Effector CD8-positive, alpha-beta T cell (primary cell): Measurements from ENCODE around the gene BOD1.

Experiments used
- DNase-seq: peaks from one replicate; lab custom pipeline; 2025; lab: John Stamatoyannopoulos, UW

Gene BOD1

DNA sequence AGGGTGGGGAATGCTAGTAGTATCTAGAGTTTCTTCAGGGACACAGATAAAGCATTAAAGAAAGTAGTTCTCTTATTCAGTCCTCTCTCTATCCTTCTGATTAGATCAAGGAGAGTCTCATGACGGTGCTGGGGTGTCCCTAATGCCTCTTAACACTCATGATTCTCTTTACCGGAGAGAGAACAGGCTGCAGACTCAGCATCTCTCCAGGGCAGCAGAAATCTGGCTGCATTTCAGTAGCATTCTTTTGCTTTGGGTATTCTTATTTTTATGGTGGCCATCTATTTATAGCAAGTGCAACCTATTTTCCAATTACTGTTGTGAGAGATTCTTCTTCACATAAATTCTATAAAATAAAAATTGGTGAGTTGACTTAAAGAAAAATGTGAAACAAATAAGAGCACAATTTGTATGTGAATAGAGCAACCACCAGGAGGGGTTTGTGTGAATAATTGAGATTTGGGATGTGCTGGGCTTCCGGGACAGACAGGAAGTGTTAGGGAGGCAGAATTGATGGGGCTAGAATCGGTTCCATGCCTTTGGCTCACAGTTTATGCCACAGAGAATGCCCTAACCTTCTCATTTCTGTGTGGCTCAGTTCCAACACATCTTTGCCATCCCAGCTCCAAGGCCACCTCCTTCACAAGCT is 23.8 kb upstream of the BOD1 start:
- no peak for DNase-seq

- DNase-seq: no peak
Observed at GRCh38 chr5:173638126-173639040, 21.9 kb upstream of the BOD1 start.

- DNase-seq: no peak
Observed at GRCh38 chr5:173637340-173637739, 20.9 kb upstream of the BOD1 start.

DNA sequence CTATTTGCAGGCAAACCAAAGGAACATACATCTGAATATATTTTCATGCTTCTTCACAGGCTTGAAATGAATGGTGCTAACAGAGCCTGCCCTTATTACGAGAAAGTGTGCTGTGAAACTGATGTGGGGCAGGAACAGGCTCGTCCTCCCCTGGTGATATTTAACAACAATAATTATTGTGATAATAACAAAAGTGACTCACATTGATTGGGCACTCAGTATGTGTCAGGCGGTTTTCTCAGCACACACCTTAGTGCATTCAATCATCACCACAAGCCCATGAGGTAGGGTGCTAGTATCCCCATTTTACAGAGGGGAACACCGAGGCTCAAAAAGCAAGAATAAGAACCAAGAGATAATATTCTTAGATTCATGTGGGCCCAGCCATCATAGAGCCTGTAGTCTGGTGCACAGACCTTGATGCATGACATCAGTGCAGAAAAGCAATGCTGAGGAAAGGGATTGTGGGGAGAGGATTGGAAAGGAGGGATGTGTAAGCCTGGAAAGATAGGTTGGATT is 18.1 kb upstream of the BOD1 start:
- no peak for DNase-seq

- DNase-seq: no peak
Observed at GRCh38 chr5:173633304-173633703, 16.9 kb upstream of the BOD1 start.

DNA sequence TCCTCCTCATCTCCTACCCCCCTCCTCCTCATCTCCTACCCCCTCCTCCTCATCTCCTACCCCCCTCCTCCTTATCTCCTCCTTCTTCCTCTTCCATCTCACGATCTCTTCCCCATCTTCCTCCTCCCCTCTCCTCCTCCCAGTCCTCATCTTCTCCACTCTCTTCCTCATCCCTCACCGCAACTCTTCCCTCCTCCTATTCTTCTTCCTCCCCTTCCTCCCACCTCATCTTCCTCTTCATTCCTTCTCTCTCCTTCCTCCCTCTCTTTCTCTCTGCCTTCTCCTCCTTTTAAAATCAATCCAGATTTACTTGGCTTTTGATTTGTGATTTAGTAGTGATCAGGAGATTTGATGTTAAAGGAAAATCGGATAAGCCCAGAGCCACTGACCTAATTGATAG is 15.0 kb upstream of the BOD1 start:
- DNase-seq: no peak

- no peak for DNase-seq
Observed at GRCh38 chr5:173630724-173631365, 14.4 kb upstream of the BOD1 start.

- DNase-seq: no peak
Observed at GRCh38 chr5:173629628-173630027, 13.2 kb upstream of the BOD1 start.

DNA sequence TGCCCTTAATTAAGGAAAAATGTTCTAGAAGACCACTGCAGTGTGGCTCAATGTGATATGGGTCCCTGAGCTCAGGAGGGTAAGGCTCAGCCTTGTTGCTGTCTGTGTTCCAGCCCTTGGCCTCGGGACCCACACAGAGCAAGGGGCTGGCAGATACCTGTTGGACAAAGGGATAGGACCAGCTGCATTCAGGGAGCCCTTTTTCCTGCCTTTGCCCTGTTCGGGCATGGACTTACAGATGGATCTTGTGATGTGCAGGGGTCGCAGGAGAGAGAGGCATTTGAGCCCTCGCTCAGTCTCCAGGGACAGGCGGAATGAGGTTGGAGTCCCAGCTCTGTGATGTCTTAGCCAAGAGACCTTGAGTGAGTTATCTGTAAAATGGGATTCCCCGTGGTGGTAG is 12.1 kb upstream of the BOD1 start:
- no peak for DNase-seq

- no peak for DNase-seq
Observed at GRCh38 chr5:173627860-173628392, 11.5 kb upstream of the BOD1 start.

DNA sequence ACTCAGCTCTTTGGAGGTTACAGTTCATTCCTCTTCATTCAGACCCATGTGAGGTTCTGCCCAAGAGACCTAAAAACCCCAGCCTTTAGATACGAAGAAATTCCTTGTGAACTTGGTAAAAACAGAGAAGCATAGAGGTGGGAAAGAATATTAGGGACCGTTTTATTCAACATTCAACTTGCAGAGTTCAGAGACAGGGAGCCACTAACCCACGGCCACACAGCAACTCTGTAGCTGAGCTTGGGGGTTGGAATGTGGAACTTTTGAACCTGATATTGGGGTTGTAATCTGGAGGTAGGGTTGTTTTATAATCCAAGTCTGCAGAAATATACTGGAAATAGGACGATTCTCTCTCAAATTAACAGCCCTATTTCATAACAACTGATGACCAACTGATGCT is 10.8 kb upstream of the BOD1 start:
- DNase-seq: no peak

DNA sequence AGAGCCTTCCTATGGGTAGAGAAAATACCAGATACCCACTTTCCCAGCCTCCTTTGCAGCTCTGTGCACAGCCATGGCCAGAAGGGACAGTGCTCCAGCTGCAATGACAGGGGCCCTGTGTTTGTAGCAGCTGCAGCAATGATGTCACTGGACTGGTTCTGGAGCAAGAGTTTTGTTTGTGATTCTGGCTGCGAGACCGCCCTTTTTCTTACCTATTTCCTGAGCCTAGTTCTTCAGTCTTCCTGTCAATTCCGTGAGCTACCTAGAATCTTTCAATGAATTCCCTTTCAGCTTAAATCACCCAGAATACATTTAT is 10.0 kb upstream of the BOD1 start:
- DNase-seq: no peak

GRCh38 chr5:173625673-173626504 is 9.4 kb upstream of the BOD1 start:
- DNase-seq: no peak

DNA sequence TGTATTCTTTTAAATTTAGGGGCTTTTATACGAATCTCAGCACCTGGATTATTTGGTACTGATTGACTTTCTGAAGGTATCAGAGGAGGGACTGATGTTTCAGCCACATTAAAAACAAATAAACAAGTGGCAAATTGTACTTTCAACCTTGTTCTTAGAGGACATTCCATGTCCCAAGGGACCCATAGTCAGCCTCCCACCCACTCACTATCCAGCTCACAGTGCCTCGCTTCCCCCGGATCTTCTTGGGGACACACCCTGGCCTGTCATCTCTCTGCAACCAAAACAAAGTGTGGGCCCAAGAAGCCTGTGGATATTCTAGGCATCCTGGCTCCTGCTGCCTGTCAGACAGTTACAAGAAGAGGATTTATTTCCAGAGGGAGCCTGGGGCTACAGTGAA is 8.8 kb upstream of the BOD1 start:
- DNase-seq: no peak

DNA sequence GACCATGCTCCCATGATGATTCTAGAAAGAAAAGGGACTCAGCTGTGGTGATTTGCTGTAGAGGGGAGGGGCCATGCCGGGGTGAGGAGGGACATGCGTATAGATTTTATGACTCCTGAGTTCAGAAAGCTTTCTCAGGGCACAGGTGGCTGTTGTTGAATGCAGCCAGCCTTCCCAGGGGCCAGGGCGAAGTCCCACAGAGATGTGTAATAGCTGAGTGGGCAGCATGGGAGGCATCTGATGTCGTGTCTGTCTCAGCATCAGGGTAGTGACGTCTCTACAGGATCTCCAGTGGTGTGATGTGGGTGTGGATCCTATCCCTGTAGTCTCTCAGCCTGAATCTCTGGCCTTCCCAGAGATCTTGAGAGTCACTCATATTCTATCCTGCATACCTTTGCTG is 7.8 kb upstream of the BOD1 start:
- no peak for DNase-seq

GRCh38 chr5:173623789-173624188 is 7.3 kb upstream of the BOD1 start:
- no peak for DNase-seq

DNA sequence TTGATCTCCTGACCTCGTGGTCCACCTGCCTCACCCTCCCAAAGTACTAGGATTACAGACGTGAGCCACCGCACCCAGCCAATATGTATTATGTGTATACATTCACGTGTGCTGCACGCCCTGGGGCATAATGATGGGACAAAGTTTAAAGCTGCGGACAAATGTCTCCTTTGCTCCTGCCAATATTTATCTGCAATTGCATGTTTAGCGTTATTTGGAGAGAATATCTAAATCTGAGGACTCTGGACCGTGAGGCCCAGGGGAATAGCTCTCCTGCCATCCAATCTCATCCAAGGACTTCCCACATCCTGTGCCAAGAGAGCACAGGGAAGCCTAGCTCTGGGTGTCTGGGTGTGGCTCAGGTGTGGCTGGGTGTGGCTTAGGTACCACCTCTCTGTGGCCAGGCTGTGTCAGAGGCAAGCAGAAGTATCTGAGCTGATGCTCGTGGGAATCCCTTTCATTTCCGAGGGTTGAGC is 6.9 kb upstream of the BOD1 start:
- DNase-seq: no peak

DNA sequence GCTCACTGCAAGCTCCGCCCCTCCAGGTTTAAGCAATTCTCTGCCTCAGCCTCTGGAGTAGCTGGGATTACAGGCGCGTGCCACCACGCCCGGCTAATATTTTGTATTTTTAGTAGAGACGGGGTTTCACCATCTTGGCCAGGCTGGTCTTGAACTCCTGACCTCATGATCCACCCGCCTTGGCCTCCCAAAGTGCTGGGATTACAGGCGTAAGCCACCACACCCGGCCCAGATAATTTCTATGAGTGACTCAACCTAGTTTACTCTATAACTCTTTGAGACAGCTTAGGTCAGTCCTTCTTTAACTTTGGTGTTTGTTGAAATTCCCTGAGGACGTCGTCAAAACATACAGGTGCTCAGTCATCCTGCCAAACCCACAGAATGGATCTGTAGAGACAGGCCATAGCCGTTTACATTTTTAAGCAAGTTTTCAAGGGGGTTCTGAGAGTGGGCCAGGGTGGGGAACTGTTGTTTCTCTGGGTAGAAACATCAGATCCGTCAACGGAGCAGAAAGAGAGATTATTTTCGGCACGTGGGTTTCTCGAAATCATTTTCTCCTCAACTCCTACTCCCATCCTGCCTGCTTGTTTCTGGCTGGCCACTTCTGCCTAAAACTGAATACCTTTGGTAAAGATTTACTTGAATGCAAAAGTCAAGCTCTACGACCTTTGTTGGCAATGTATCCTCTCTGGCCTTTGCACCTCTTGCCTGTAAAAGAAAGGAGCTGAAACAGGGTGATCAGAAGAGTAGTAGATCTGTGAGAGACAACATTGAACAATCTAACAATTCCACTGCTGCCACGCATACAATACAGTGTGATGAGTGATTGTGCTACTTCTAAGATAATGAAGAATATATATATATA is 6.0 kb upstream of the BOD1 start:
- DNase-seq: no peak

GRCh38 chr5:173620784-173621183 is 4.3 kb upstream of the BOD1 start:
- no peak for DNase-seq

- peak; percentile 6 for DNase-seq
Observed at GRCh38 chr5:173618927-173619519, 2.6 kb upstream of the BOD1 start.
